A549 (cell line): ENCODE results near the gene TMEM63C. TPM values are rescaled to one million over a fixed set of nuclear protein-coding genes. Genes with fewer than 3 reads are reported as not detected.

Experiments used
- ATAC-seq, 2 experiments: fragments of 200-7000 bp in 1 of 2; fragments of >200 bp in 1 of 2; cut with Nextera tagmentation in 1 of 2; cut with Tn5 transposase in 1 of 2; 3 replicates each; pipeline versions ENCODE4 v1.8.0 to v1.9.1; 2018 to 2020; ENCODE audit warnings: mild to moderate bottlenecking in 1 of 2, moderate library complexity in 1 of 2
- CTCF ChIA-PET: fragments of 300-600 bp; sonication (Branson Sonifier 250); formaldehyde crosslinking; extraction: SDS; loops from one replicate; lab custom pipeline; 2021; ENCODE audit warnings: antibody characterized with exemption, inconsistent platforms; lab: Yijun Ruan, JAX
- POLR2A ChIA-PET: fragments of 350-600 bp; formaldehyde crosslinking; extraction: SDS; loops from one replicate; lab custom pipeline; 2021; ENCODE audit warnings: antibody characterized with exemption, inconsistent platforms; lab: Yijun Ruan, JAX
- DNase-seq, 2 experiments: peaks; one replicate each; pipeline versions ENCODE4 v3.0.0 to v3.0.0-alpha.2; 2011 to 2016; ENCODE audit warnings: low read depth in 1 of 2, low spot score in 1 of 2
- FAIRE-seq: peaks from 2 replicates; lab custom pipeline; 2011; peaks lifted over from hg19 to GRCh38; lab: Jason Lieb, UNC
- H3K27ac ChIP-seq, 2 experiments: fragments of >200 bp; sonication (Bioruptor Twin); formaldehyde crosslinking; 3 replicates each; pipeline ENCODE4 v1.5.1; 2016 to 2017
- H3K4me1 ChIP-seq: fragments of >200 bp; sonication (Bioruptor Twin); formaldehyde crosslinking; 3 replicates; pipeline ENCODE4 v1.6.1; 2016
- H3K4me2 ChIP-seq: fragments of >200 bp; sonication (Bioruptor Twin); formaldehyde crosslinking; 3 replicates; pipeline ENCODE4 v1.6.1; 2016
- H3K4me3 ChIP-seq: fragments of >200 bp; sonication (Bioruptor Twin); formaldehyde crosslinking; 3 replicates; pipeline ENCODE4 v1.5.1; 2016
- H3K9me3 ChIP-seq: fragments of >200 bp; sonication (Bioruptor Twin); formaldehyde crosslinking; 3 replicates; pipeline ENCODE4 v1.6.1; 2016
- E2F6 ChIP-seq: IDR thresholded peaks from 2 replicates; pipeline ENCODE4 v1.6.1; 2012; ENCODE audit warnings: low read depth, borderline replicate concordance
- FOSL2 ChIP-seq, 2 experiments: fragments of 450-650 bp in 1 of 2; fragments of >200 bp in 1 of 2; sonication (Bioruptor Twin) in 1 of 2; formaldehyde crosslinking; IDR thresholded peaks; 2 replicates each; pipeline versions ENCODE4 v1.5.0 to v1.6.1; 2016 to 2020; ENCODE audit warnings: mild to moderate bottlenecking in 1 of 2, moderate library complexity in 1 of 2
- HOXA7 ChIP-seq: fragments of 250-450 bp; sonication (Bioruptor Pico); IDR thresholded peaks from 2 replicates; pipeline ENCODE4 v1.5.0; 2020; ENCODE audit warnings: mild to moderate bottlenecking, moderate library complexity
- MAFK ChIP-seq: fragments of 450-650 bp; IDR thresholded peaks from 2 replicates; pipeline ENCODE4 v1.6.1; 2014; ENCODE audit not compliant: partially characterized antibody
- POLR2A ChIP-seq: IDR thresholded peaks from 2 replicates; pipeline ENCODE4 v1.6.1; 2012; ENCODE audit warnings: mild to moderate bottlenecking, low read length
- RAD21 ChIP-seq, 2 experiments: fragments of >200 bp in 1 of 2; sonication (Bioruptor Twin) in 1 of 2; formaldehyde crosslinking in 1 of 2; IDR thresholded peaks in 1 of 2; conservative IDR thresholded peaks in 1 of 2; 2 replicates in 1 of 2; 3 replicates in 1 of 2; pipeline ENCODE4 v1.6.1; 2012 to 2018; ENCODE audit warnings: inconsistent platforms in 1 of 2
- REST ChIP-seq: fragments of 200-600 bp; sonication (generic); IDR thresholded peaks from 2 replicates; pipeline ENCODE4 v1.6.1; 2016; ENCODE audit warnings: antibody characterized with exemption, mild to moderate bottlenecking, moderate library complexity
- RFX5 ChIP-seq: fragments of 450-650 bp; IDR thresholded peaks from 2 replicates; pipeline ENCODE4 v1.7.1; 2014; ENCODE audit warnings: antibody characterized with exemption, mild to moderate bottlenecking, moderate library complexity
- SMC3 ChIP-seq: fragments of >200 bp; sonication (Bioruptor Twin); formaldehyde crosslinking; IDR thresholded peaks from 3 replicates; pipeline ENCODE4 v1.6.1; 2018; ENCODE audit warnings: inconsistent platforms
- TP53 ChIP-seq: fragments of 250-450 bp; sonication (Bioruptor Pico); IDR thresholded peaks from 2 replicates; pipeline ENCODE4 v1.5.0; 2021; ENCODE audit warnings: mild to moderate bottlenecking, moderate library complexity
- USF2 ChIP-seq: fragments of 450-650 bp; IDR thresholded peaks from 2 replicates; pipeline ENCODE4 v1.6.1; 2014; ENCODE audit warnings: antibody characterized with exemption
- ZNF302 ChIP-seq: fragments of 250-450 bp; sonication (Bioruptor Pico); IDR thresholded peaks from 2 replicates; pipeline ENCODE4 v1.9.0; 2021; ENCODE audit warnings: inconsistent platforms, mild to moderate bottlenecking, moderate library complexity
- ZSCAN20 ChIP-seq: fragments of 250-450 bp; sonication (Bioruptor Pico); IDR thresholded peaks from 2 replicates; pipeline ENCODE4 v1.8.0; 2022; ENCODE audit warnings: mild to moderate bottlenecking, moderate library complexity
- WGBS: methylation state at CpG from one replicate; pipeline ENCODE4 v1.1.6; 2017; ENCODE audit errors: missing lambda C conversion rate; 5-methylcytosine and 5-hydroxymethylcytosine counted together
- polyA plus RNA-seq, 4 experiments: library from polyadenylated mRNA; depleted of rRNA in 3 of 4; stranded (reverse); fragments of >200 nt; fragmentation: RNase III in 1 of 4; extraction: RNeasy Plus Mini Kit Qiagen cat#74134 plus additional on column Dnase treatment in 1 of 4; gene quantifications; 2 replicates in 3 of 4; 3 replicates in 1 of 4; pipeline ENCODE4 v1.2.3, GENCODE V29; 2011 to 2017
- TF ChIP-seq, protein P1 (sequence below): fragments of >200 bp; sonication (Bioruptor Twin); formaldehyde crosslinking; IDR thresholded peaks from 3 replicates; pipeline ENCODE4 v1.6.1; 2016
- TF ChIP-seq, protein P2 (sequence below): fragments of >200 bp; sonication (Bioruptor Twin); formaldehyde crosslinking; IDR thresholded peaks from 3 replicates; pipeline ENCODE4 v1.5.1; 2016
- TF ChIP-seq, protein P3 (sequence below): IDR thresholded peaks from 2 replicates; pipeline ENCODE4 v1.6.1; 2012
- TF ChIP-seq, protein P4 (sequence below): fragments of 150-350 bp; IDR thresholded peaks from 2 replicates; pipeline ENCODE4 v1.6.1; 2014; ENCODE audit warnings: low read depth, mild to moderate bottlenecking, low read length

The TMEM63C gene
- polyA plus RNA-seq, 2 of the 4 experiments (the other 2 are of a cell fraction): 0.43 to 0.57 TPM

DNA sequence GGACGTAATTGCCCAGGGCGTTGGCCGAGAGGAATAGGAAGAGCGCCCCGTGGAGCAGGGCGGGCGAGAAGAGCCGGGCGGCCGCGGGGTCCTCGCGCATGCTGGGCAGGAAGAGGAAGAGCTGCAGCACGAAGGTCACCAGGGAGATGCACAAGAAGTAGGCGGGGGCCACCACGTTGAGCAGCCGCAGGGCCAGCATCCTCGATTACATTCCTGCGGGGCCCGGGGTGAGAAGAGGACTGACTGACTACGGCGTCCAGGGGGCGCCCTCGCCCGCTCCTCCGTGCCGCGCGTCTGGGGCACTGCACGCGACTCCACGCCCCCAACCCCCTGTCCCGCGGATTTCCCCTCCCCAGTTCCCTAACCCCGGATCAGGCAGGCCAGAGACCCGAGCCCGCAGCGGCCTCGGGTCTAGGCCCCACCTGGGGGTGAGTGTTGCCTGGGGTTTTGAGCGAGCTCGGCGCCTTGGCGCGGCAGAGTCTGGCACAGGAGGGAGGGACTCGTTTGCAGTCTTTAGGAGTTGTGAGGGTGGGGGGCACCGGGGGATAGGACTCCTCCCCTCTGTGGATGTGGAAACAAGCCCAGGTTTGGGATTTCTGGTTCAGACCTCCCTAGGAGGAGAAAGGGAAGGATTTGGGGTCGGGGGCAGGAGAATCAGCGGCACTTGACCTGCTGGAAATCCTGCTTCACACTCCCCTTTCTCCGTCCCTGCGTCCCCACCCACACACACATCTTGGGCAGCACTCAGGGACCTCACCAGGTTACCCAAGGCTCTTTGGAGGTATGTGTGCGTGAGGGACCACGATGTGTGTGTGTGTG, 41.8 kb upstream of the TMEM63C start:
- Histone ChIP-seq H3K4me1 (peaks cover 9% of the 10 kb centered on the region), H3K27ac (peak overlapping the region in 1 of 2 experiments; percentile 43; a peak in 1 of 6 replicates), H3K4me3 (peak overlapping the region; percentile 58), H3K4me2 (peak overlapping the region; percentile 100), H3K9me3 (no peaks in the 10 kb centered on the region)
- POLR2A ChIA-PET: no interaction called here
- DNase-seq: peak; percentile 59 to 89
- no peak for TF ChIP-seq POLR2A
- TF ChIP-seq HOXA7 (CRISPR knock-in tag): no peak
- TF ChIP-seq ZSCAN20 (CRISPR knock-in tag): no peak
- TF ChIP-seq, protein P1, sequence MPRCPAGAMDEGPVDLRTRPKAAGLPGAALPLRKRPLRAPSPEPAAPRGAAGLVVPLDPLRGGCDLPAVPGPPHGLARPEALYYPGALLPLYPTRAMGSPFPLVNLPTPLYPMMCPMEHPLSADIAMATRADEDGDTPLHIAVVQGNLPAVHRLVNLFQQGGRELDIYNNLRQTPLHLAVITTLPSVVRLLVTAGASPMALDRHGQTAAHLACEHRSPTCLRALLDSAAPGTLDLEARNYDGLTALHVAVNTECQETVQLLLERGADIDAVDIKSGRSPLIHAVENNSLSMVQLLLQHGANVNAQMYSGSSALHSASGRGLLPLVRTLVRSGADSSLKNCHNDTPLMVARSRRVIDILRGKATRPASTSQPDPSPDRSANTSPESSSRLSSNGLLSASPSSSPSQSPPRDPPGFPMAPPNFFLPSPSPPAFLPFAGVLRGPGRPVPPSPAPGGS: no peak
- TF ChIP-seq, protein P2, sequence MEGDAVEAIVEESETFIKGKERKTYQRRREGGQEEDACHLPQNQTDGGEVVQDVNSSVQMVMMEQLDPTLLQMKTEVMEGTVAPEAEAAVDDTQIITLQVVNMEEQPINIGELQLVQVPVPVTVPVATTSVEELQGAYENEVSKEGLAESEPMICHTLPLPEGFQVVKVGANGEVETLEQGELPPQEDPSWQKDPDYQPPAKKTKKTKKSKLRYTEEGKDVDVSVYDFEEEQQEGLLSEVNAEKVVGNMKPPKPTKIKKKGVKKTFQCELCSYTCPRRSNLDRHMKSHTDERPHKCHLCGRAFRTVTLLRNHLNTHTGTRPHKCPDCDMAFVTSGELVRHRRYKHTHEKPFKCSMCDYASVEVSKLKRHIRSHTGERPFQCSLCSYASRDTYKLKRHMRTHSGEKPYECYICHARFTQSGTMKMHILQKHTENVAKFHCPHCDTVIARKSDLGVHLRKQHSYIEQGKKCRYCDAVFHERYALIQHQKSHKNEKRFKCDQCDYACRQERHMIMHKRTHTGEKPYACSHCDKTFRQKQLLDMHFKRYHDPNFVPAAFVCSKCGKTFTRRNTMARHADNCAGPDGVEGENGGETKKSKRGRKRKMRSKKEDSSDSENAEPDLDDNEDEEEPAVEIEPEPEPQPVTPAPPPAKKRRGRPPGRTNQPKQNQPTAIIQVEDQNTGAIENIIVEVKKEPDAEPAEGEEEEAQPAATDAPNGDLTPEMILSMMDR: peak; percentile 70
- TF ChIP-seq, protein P3, sequence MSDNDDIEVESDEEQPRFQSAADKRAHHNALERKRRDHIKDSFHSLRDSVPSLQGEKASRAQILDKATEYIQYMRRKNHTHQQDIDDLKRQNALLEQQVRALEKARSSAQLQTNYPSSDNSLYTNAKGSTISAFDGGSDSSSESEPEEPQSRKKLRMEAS: peak; percentile 67
- peak; percentile 54 for TF ChIP-seq SMC3
- no peak for TF ChIP-seq REST
- TF ChIP-seq, protein P4, sequence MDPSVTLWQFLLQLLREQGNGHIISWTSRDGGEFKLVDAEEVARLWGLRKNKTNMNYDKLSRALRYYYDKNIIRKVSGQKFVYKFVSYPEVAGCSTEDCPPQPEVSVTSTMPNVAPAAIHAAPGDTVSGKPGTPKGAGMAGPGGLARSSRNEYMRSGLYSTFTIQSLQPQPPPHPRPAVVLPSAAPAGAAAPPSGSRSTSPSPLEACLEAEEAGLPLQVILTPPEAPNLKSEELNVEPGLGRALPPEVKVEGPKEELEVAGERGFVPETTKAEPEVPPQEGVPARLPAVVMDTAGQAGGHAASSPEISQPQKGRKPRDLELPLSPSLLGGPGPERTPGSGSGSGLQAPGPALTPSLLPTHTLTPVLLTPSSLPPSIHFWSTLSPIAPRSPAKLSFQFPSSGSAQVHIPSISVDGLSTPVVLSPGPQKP: no peak
- TF ChIP-seq USF2: no peak
- no peak for TF ChIP-seq TP53 (CRISPR knock-in tag)
- TF ChIP-seq MAFK: no peak
- TF ChIP-seq E2F6: peak; percentile 67; the same call in 1 of the 2 replicates
- peak; percentile 55 to 59 for TF ChIP-seq RAD21 (conservative IDR thresholded peaks at IDR 0.05 in 1 of 2, IDR thresholded peaks at IDR 0.05 in 1 of 2)
- TF ChIP-seq FOSL2 (IDR thresholded peaks at IDR 0.05): no peak
- TF ChIP-seq FOSL2 (CRISPR knock-in tag; IDR thresholded peaks at IDR 0.05): no peak
- TF ChIP-seq RFX5: no peak
- no peak for TF ChIP-seq ZNF302 (CRISPR knock-in tag)
- ATAC-seq: peak; percentile 67 to 87
- FAIRE-seq: no peak
- 10% methylated on average over 40 of the region's 52 CpGs for WGBS
- CTCF ChIA-PET: interaction anchor here (0.5 to 7.3 kb wide), 19 partner anchors 12 to 410 kb away, joined by 3 to 78 read pairs (median 3); partner anchors contain the start of genes SAMD15 and TMED8
